GM19455 (cell line): ENCODE results near the gene TUT7.
"Not testable (repeated sequence)": the region's sequence is repeated elsewhere in the genome, so short reads cannot be mapped to it uniquely, and the experiment has no call there.

Source experiments
- ATAC-seq: cut with Tn5 transposase; IDR thresholded peaks from one replicate; pipeline ENCODE4 v1.9.1; 2021; ENCODE audit not compliant: unreplicated experiment

TUT7 gene

GRCh38 chr9:86303316-86303975 is 50.8 kb downstream of the TUT7 start:
- ATAC-seq: no peak

DNA sequence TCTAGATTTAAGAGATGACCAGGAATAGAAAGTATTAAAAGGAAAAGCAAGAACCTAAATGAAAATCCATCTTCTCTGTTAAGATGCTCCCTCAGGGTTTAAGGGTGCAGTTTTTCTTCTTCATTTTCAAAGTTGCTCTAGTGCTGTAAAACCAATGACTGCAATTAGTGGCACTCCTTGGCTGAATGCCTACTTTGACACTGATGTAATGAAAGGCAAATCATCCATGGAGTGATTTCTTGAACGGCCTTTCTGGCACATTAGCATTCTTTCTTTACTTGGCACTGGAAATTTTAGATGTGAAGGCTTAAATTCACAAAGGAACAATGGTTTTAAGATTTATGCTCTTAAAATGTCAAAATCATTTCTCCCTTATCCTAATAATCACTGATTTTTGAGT is 52.5 kb downstream of the TUT7 start:
- no peak for ATAC-seq

- ATAC-seq: no peak
These were observed 53.5 kb downstream of the TUT7 start for GRCh38 chr9:86300701-86301100.

DNA sequence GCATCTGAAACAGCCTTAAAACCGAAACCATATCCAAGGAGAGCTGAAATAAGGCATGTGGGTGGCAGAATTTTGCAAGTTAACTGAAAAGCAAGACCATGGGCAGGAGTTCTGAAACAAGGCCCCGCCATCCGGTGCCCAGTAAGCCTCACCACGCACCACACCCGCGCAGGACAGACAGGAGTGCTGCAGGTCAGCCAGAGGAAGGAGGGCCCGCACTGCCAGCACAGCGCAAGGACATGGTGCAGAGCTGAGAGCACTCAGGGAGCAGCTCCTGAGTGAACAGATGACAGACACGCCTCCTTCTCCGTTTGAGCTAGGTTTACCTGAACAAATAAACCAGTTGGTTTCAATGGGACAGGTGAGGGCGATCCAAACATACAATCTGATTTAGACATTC is 55.3 kb downstream of the TUT7 start:
- ATAC-seq: no peak

GRCh38 chr9:86290341-86290740 is 63.9 kb downstream of the TUT7 start:
- ATAC-seq: not testable (repeated sequence)

DNA sequence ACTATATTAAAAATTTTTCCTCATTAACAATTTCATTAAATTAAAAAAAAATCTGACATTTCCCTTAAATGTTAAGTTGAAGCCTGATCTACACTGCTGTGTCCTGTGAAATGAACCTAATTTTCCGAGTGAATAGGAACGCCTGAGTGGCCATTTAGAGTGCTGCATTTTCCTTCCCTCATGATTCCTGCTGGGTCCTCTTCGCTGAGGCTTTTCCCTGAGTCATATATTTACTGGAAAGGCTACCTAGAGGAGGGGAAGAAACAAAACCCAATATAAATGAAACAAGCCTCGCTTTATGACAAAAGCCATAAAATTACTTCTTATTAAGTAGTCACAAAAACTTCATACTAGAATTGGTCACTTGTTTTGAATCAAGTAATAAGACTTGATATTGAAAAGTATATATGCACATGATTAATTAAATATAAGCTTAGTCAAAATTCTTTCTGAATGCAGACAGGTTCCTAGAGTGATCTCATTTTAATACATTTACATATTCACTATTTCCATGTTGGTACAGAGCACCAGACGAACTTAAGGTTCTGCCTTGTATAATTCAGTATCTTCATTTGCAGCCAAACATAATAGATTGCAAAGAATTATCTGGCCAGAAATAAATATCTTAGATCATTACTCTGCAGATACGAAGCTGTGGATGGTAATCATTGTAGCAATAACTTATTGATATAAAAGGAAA is 65.6 kb downstream of the TUT7 start:
- ATAC-seq: no peak

DNA sequence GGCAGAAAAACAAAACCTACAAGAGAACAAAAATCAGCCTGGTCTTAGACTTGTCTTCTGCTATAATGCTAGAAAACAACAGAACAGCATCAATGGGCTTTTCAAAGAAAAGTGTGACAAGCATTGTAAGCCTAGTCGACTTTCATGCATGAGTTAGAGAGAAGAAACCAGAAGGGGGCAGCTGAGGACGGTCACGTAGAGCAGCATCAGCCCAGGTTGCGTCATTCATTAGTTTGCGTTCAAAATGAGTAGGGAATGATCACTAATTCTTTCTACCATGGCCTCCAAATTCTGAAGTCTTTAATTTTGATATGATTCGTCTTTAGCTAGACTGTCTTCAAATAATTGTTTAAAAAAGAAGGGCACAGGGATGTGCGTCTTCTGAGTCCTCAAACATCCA is 67.2 kb downstream of the TUT7 start:
- ATAC-seq: no peak

GRCh38 chr9:86286278-86286677 is 67.9 kb downstream of the TUT7 start:
- ATAC-seq: no peak

DNA sequence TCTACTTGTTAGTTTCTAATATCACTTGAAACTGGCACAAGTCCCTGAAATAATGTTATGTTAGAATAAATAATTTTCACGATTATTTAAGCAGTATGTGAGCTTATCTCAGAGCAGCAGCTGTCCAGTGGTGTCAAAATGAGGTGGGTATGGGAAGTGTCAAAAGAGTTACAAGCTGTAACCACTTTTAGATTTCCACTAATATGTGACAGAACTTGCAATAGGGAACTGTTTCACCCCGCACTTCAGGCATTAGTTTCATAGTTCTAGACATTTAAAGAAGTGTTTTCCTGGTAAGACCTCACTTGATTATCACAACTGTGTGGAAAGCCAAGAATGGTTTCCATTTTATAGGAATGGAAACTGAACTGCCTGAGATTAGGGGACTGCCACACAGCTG is 68.9 kb downstream of the TUT7 start:
- no peak for ATAC-seq

GRCh38 chr9:86282979-86283535 is 71.2 kb downstream of the TUT7 start:
- peak; percentile 15 for ATAC-seq

- ATAC-seq: peak; percentile 80
These were observed 71.9 kb downstream of the TUT7 start, which contains the start of gene ISCA1 for GRCh38 chr9:86282077-86282978. Gene ISCA1, minus strand, starts transcription at chr9:86282538. Its CDS starts 80 bp downstream, at chr9:86282458.

- ATAC-seq: peak; percentile 36
These were observed 72.6 kb downstream of the TUT7 start for GRCh38 chr9:86281593-86282076.

DNA sequence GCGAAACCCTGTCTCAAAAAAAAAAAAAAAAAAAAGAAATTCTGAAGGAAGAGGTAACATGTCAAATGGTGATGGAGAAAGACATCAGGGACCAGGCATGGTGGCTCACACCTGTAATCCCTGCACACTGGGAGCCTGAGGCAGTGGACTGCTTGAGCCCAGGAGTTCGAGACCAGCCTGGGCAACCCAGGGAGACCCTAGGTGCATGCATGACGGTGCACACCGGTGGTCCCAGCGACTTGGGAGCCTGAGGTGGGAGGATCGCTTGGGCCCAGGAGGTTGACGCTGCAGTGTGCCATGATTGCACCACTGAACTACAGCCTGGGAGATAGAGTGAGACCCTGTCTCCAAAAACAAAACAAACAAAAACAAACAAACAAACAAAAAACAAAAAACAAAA is 73.6 kb downstream of the TUT7 start:
- ATAC-seq: no peak

DNA sequence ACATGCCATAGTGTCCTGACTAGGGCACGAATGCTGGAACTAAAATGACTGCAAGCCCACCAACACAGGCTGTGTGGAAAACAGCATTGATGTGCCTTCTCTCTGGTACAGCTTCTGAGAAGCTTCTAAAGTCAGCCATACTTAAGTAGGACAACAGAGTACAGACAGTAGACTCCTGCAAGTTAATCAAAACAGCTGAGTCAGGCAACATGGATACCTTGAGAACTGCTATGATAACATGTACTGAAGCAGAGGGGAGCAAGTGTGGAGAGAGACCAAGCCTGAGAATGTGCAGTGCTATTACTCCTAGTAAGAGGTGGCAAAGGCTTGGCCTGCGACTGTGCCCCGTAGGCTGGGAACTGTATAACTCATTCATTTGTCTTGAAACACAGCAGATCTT is 74.4 kb downstream of the TUT7 start:
- no peak for ATAC-seq

DNA sequence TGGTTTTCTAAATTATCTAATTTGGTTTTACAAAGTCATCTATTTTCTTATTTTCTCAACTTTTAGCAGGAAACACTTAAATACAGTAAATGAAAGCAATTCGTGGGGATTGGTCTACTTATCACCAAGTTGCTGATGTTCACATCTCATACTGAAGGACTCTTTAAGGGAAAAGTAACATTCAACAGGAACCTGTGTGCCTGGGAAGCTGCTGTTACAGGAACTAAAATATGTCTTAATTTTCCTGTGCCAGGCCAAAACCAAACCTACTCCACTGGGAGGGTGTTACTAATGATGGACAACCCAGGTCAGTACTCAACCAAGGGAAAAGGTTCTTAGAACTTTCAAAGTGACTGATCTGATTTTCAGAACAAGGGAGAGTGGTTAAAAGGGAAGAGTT is 77.1 kb downstream of the TUT7 start:
- no peak for ATAC-seq

DNA sequence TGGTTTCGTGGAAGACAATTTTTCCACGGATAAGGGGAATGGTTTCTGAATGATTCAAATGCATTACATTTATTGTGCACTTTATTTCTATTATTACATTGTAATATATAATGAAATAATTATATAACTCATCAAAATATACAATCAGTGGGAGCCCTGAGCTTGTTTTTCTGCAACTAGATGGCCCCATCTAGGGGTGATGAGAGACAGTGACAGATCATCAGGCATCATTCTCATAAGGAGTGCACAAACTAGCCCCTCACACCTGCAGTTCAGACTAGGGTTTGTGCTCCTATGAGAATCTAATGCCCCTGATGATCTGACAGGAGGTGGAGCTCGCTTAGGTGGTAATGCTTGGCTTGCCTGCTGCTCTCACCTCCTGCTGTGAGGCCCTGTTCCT is 78.2 kb downstream of the TUT7 start:
- ATAC-seq: no peak

DNA sequence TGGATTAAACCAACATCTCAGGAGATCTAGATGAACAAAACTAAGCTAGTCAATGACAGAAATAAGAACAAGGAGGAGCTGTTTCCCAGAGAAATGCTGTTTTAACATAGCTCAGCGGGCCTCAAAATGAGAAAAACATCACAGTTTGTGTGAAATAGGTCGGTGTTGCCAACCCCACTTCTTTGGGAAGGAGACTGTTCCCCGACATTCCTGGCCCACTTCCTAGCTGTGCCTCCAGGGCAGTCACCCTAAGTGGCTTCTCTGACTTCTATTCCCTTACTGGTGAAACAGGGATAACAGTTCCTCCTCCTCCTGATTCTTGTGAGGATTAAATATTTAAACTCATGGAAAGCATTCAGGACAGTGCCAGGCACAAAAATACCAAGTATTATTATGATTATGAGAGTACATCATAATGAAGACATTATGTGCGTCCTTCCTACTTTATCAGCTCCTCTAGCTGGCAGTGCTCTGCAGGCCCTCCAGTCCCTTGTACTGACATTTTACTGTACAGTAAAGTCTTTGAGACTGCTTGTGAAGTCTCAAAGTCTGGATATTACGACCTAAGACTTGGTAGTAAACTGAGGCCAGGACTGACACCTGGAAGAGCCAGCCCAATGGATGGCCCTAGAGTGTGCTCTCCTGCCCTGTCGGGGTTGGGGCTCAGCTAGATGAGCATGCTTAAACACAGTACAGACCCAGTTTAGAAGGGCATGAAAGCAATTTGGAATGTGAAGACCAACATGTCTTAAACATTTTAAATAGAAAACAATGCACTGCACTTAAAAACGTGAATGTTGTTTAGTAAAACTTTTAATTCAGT is 79.2 kb downstream of the TUT7 start:
- no peak for ATAC-seq

GRCh38 chr9:86272221-86272620 is 82.0 kb downstream of the TUT7 start:
- no peak for ATAC-seq

DNA sequence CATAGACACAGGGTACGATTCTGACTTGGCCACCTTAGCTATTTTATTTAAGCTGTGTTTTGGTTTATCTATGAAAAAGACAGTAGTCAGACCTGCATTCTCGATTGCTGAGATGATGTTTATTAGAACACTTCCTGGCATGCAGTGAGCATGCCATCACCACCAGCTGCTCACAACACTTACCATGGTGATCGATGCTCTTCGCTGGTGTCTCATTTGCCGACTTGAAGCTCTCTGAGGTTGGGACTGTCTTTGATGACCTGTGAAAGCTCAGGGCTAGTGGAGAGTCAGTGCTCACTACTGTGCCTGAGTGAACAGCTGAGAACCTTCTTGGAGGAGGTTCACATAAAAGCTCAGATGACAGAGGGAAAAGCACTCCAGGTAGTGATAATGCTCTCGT is 90.3 kb downstream of the TUT7 start:
- no peak for ATAC-seq

GRCh38 chr9:86262492-86262891 is 91.7 kb downstream of the TUT7 start:
- no peak for ATAC-seq
